GM18498 (cell line): ENCODE results near the gene ANKRD13D.
A peak's percentile ranks its signal among the peaks of the same experiment; 100 is the strongest.

Experiments
- ATAC-seq: cut with Tn5 transposase; IDR thresholded peaks from one replicate; pipeline ENCODE4 v1.9.1; 2021; ENCODE audit warnings: mild to moderate bottlenecking, moderate library complexity; ENCODE audit not compliant: unreplicated experiment

ANKRD13D gene

GRCh38 chr11:67261946-67262681 lies 27.0 kb upstream of the ANKRD13D start:
- ATAC-seq, result no peak

GRCh38 chr11:67262731-67263675 lies 26.1 kb upstream of the ANKRD13D start:
- ATAC-seq, result no peak

- no peak for ATAC-seq
Observed at GRCh38 chr11:67264260-67264659, 24.8 kb upstream of the ANKRD13D start.

- no peak for ATAC-seq
Observed at GRCh38 chr11:67264877-67265632, 24.0 kb upstream of the ANKRD13D start.

GRCh38 chr11:67265633-67266448 lies 23.3 kb upstream of the ANKRD13D start:
- peak; percentile 47 for ATAC-seq

- peak; percentile 2 for ATAC-seq
Observed at GRCh38 chr11:67266449-67267187, 22.5 kb upstream of the ANKRD13D start, which contains the start of gene GRK2. GRK2 (plus strand) TSS chr11:67266473; CDS start chr11:67266700, 227 bp downstream.

- no peak for ATAC-seq
Observed at GRCh38 chr11:67267188-67268080, 21.7 kb upstream of the ANKRD13D start.

- no peak for ATAC-seq
Observed at GRCh38 chr11:67268081-67268961, 20.8 kb upstream of the ANKRD13D start.

GRCh38 chr11:67268962-67269268 lies 20.2 kb upstream of the ANKRD13D start:
- no peak for ATAC-seq

- no peak for ATAC-seq
Observed at GRCh38 chr11:67269401-67270255, 19.5 kb upstream of the ANKRD13D start.

GRCh38 chr11:67270256-67271204 lies 18.6 kb upstream of the ANKRD13D start:
- ATAC-seq, result no peak

GRCh38 chr11:67271205-67271540 lies 17.9 kb upstream of the ANKRD13D start:
- ATAC-seq, result no peak

GRCh38 chr11:67271541-67272284 lies 17.4 kb upstream of the ANKRD13D start:
- ATAC-seq, result no peak

GRCh38 chr11:67272327-67273259 lies 16.5 kb upstream of the ANKRD13D start:
- ATAC-seq, result no peak
